ENCODE results near the gene TMEM87B. TPM values are rescaled to one million over a fixed set of nuclear protein-coding genes. Genes with fewer than 3 reads are reported as not detected.

The TMEM87B gene
- total RNA-seq, 4 donors from 2014 or later = 11.9 to 20.1 (median 18.2) TPM

GRCh38 chr2:112045446-112046014 lies 9.5 kb upstream of the TMEM87B start:
- DNase-seq (ENCODE audit: low spot score in 2 of 2) = no peak
- peaks cover 0 to 8% (median 2%) of the 10 kb centered on the region in 4 donors for H3K4me1 ChIP-seq

DNA sequence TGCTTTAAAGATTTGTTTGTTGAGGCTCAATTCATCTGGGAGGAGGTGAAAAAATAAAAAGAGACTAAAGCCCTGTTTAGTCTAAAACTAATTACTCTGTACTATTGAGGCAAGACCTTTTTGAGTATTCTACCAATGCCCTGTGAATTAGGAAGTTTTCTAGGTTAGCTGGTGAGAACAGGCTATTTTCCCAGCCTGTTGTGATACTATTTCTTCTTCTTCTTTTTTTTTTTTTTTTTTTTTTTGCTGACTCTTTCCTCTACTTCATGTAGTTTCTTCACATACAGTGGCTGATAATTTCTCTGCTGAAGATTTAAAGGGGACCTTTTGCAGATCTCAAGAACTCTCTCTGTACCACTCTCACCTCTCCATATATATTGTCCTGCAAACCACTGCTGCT lies 8.8 kb upstream of the TMEM87B start:
- no peak for DNase-seq (ENCODE audit: low spot score in 2 of 2)
- no peak overlapping the region for H3K27ac ChIP-seq
- H3K4me3 ChIP-seq = no peak overlapping the region
- no peaks in the 10 kb centered on the region for H3K27me3 ChIP-seq
- H3K9me3 ChIP-seq = peaks cover 0 to 14% (median 0%) of the 10 kb centered on the region in 4 donors
- H3K36me3 ChIP-seq = no peaks in the 10 kb centered on the region
- H3K4me1 ChIP-seq = peaks cover 0 to 8% (median 2%) of the 10 kb centered on the region in 4 donors
- TF ChIP-seq POLR2A (IDR thresholded peaks at IDR 0.05) = no peak
- TF ChIP-seq EP300 (IDR thresholded peaks at IDR 0.05) = no peak
- no peak for TF ChIP-seq CTCF (IDR thresholded peaks at IDR 0.05)

More at GRCh38 chr2:112045446-112046014, 9.5 kb upstream of the TMEM87B start:
- no peaks in the 10 kb centered on the region for H3K27me3 ChIP-seq
- H3K9me3 ChIP-seq = peaks cover 0 to 14% (median 0%) of the 10 kb centered on the region in 4 donors
- no peaks in the 10 kb centered on the region for H3K36me3 ChIP-seq
- TF ChIP-seq EP300 (IDR thresholded peaks at IDR 0.05) = no peak
- TF ChIP-seq POLR2A (IDR thresholded peaks at IDR 0.05) = no peak
- no peak for TF ChIP-seq CTCF (IDR thresholded peaks at IDR 0.05)
- H3K4me3 ChIP-seq = no peak overlapping the region
- no peak overlapping the region for H3K27ac ChIP-seq

GRCh38 chr2:112047537-112048235 lies 7.4 kb upstream of the TMEM87B start:
- H3K27ac ChIP-seq = peak overlapping the region in 2 of 4 donors; percentile 49 to 55
- no peaks in the 10 kb centered on the region for H3K27me3 ChIP-seq

GRCh38 chr2:112048236-112048592 lies 6.9 kb upstream of the TMEM87B start:
- Histone ChIP-seq H3K27ac (peak overlapping the region in 2 of 4 donors; percentile 49 to 55), H3K4me1 (peaks cover 0 to 8% (median 2%) of the 10 kb centered on the region in 4 donors), H3K36me3 (no peaks in the 10 kb centered on the region), H3K27me3 (no peaks in the 10 kb centered on the region), H3K4me3 (no peak overlapping the region), H3K9me3 (peaks cover 0 to 14% (median 0%) of the 10 kb centered on the region in 4 donors)
- WGBS, 2 donors = 61 to 70% methylated on average over 4 of the region's 4 CpGs
- no peak for DNase-seq (ENCODE audit: low spot score in 2 of 2)
- no peak for TF ChIP-seq CTCF (IDR thresholded peaks at IDR 0.05)
- TF ChIP-seq EP300 (IDR thresholded peaks at IDR 0.05) = no peak

More at GRCh38 chr2:112047537-112048235, 7.4 kb upstream of the TMEM87B start:
- TF ChIP-seq POLR2A (IDR thresholded peaks at IDR 0.05) (no peak), CTCF (IDR thresholded peaks at IDR 0.05) (no peak), EP300 (IDR thresholded peaks at IDR 0.05) (no peak)
- Histone ChIP-seq H3K4me3 (no peak overlapping the region), H3K36me3 (no peaks in the 10 kb centered on the region), H3K4me1 (peaks cover 0 to 8% (median 2%) of the 10 kb centered on the region in 4 donors), H3K9me3 (peaks cover 0 to 14% (median 0%) of the 10 kb centered on the region in 4 donors)
- WGBS, 2 donors = 69 to 70% methylated on average over 7 of the region's 7 CpGs
- no peak for DNase-seq (ENCODE audit: low spot score in 2 of 2)

GRCh38 chr2:112048887-112049286 lies 6.2 kb upstream of the TMEM87B start:
- Histone ChIP-seq H3K4me3 (no peak overlapping the region), H3K4me1 (peaks cover 0 to 15% (median 8%) of the 10 kb centered on the region in 4 donors), H3K36me3 (no peaks in the 10 kb centered on the region), H3K9me3 (peaks cover 0 to 14% (median 0%) of the 10 kb centered on the region in 4 donors), H3K27ac (no peak overlapping the region), H3K27me3 (no peaks in the 10 kb centered on the region)
- WGBS, 2 donors = 34% methylated on average over 3 of the region's 3 CpGs
- TF ChIP-seq EP300 (IDR thresholded peaks at IDR 0.05) (no peak), POLR2A (IDR thresholded peaks at IDR 0.05) (no peak), CTCF (IDR thresholded peaks at IDR 0.05) (peak; percentile 64 to 91 (median 80))
- peak in 1 of 2 donors; percentile 81 for DNase-seq (ENCODE audit: low spot score in 2 of 2)

Measured in tibial nerve (tissue), 4 donors.